Testis (tissue), 2 donors: ENCODE data around the gene ARHGEF11.

Experiments
- CTCF ChIP-seq, 3 experiments: fragments of 450-650 bp in 2 of 3; fragments of 200-600 bp in 1 of 3; sonication (generic) in 1 of 3; IDR thresholded peaks; one replicate each; pipeline ENCODE4 v1.5.1; 2016 to 2019; ENCODE audit warnings: antibody characterized with exemption in 3 of 3, mild to moderate bottlenecking in 2 of 3, moderate library complexity in 1 of 3
- POLR2A ChIP-seq: fragments of 450-650 bp; IDR thresholded peaks from one replicate; pipeline ENCODE4 v1.6.1; 2017; ENCODE audit warnings: antibody characterized with exemption, mild to moderate bottlenecking, moderate library complexity

GRCh38 chr1:157007306-157007705, 38.2 kb downstream of the ARHGEF11 start:
- TF ChIP-seq CTCF (IDR thresholded peaks at IDR 0.05), result no peak
- TF ChIP-seq POLR2A, result no peak
